Endothelial cell of umbilical vein (primary cell): ENCODE results near the gene PROCR. TPM values are rescaled to one million over a fixed set of nuclear protein-coding genes. Genes with fewer than 3 reads are reported as not detected.

Experiments used
- BruUV-seq: library from RNA; stranded (reverse); fragments of 400-500 nt; replicated peaks from 2 replicates; lab custom pipeline; 2021; lab: Mats Ljungman, UMichigan
- CTCF ChIA-PET: fragments of 300-600, 350-600 bp; sonication (Branson Sonifier 250); formaldehyde crosslinking; loops from one replicate; lab custom pipeline; 2021; ENCODE audit warnings: antibody characterized with exemption, inconsistent platforms; lab: Charles Lee
- POLR2A ChIA-PET: fragments of 300-600, 350-600 bp; sonication (Branson Sonifier 250); formaldehyde crosslinking; loops from one replicate; lab custom pipeline; 2021; ENCODE audit warnings: antibody characterized with exemption, inconsistent platforms; lab: Charles Lee
- DNase-seq: peaks from one replicate; pipeline ENCODE4 v3.0.0-alpha.2; 2011; ENCODE audit warnings: low read depth, low spot score
- FAIRE-seq: peaks from 2 replicates; lab custom pipeline; 2011; peaks lifted over from hg19 to GRCh38; lab: Jason Lieb, UNC
- H2AFZ ChIP-seq: 2 replicates; pipeline ENCODE4 v1.6.0; 2012; ENCODE audit warnings: low read depth, low read length, control low read depth, inconsistent platforms
- H3K27ac ChIP-seq: 2 replicates; pipeline ENCODE4 v1.5.1; 2011; ENCODE audit warnings: low read depth, mild to moderate bottlenecking, control low read depth, low read length, moderate library complexity; ENCODE audit not compliant: insufficient read depth
- H3K27me3 ChIP-seq, 2 experiments: 2 replicates each; pipeline versions ENCODE4 v1.6.0 to v1.6.1; 2011; ENCODE audit warnings: low read length in 2 of 2, mixed read lengths in 1 of 2; ENCODE audit not compliant: control insufficient read depth in 2 of 2, insufficient read depth in 2 of 2
- H3K36me3 ChIP-seq, 2 experiments: 2 replicates in 1 of 2; 3 replicates in 1 of 2; pipeline ENCODE4 v1.5.1; 2011; ENCODE audit warnings: low read length in 2 of 2, mild to moderate bottlenecking in 1 of 2, moderate library complexity in 1 of 2; ENCODE audit not compliant: control insufficient read depth in 2 of 2, insufficient read depth in 2 of 2; ENCODE audit errors: extremely low read depth in 1 of 2
- H3K4me1 ChIP-seq: 3 replicates; pipeline ENCODE4 v1.5.1; 2011; ENCODE audit warnings: mild to moderate bottlenecking, low read length; ENCODE audit not compliant: control insufficient read depth, insufficient read depth; ENCODE audit errors: extremely low read depth
- H3K4me2 ChIP-seq: 2 replicates; pipeline ENCODE4 v1.6.1; 2011; ENCODE audit warnings: low read length, control low read depth, mixed read lengths; ENCODE audit not compliant: insufficient read depth
- H3K4me3 ChIP-seq, 3 experiments: fragments of 200-600 bp in 1 of 3; sonication (generic), shearing (Covaris generic) in 1 of 3; replicated peaks in 1 of 3; 2 replicates each; pipeline ENCODE4 v1.5.1; 2011 to 2016; ENCODE audit warnings: control low read depth in 3 of 3, low read length in 3 of 3, mild to moderate bottlenecking in 2 of 3, inconsistent platforms in 1 of 3, low read depth in 1 of 3, moderate library complexity in 1 of 3; ENCODE audit not compliant: insufficient read depth in 1 of 3
- H3K79me2 ChIP-seq: 2 replicates; pipeline ENCODE4 v1.6.0; 2012; ENCODE audit warnings: low read length, inconsistent platforms; ENCODE audit not compliant: control insufficient read depth, insufficient read depth
- H3K9ac ChIP-seq: replicated peaks from 2 replicates; pipeline ENCODE3; 2011; ENCODE audit warnings: low read length, control low read depth; ENCODE audit not compliant: insufficient read depth; ENCODE audit errors: extremely low read depth
- H3K9me1 ChIP-seq: replicated peaks from 3 replicates; pipeline ENCODE4 v1.6.0; 2011; ENCODE audit warnings: mild to moderate bottlenecking, low read length; ENCODE audit not compliant: control insufficient read depth, insufficient read depth; ENCODE audit errors: extremely low read depth
- H3K9me3 ChIP-seq: replicated peaks from 2 replicates; pipeline ENCODE4 v1.5.1; 2012; ENCODE audit warnings: low read length, inconsistent platforms; ENCODE audit not compliant: control insufficient read depth, insufficient read depth
- H4K20me1 ChIP-seq: replicated peaks from 2 replicates; pipeline ENCODE3; 2011; ENCODE audit warnings: mild to moderate bottlenecking, low read length; ENCODE audit not compliant: control insufficient read depth, insufficient read depth; ENCODE audit errors: extremely low read depth
- CTCF ChIP-seq, 2 donors: IDR thresholded peaks; 1 replicate in 1 of 2; 2 replicates in 1 of 2; pipeline ENCODE4 v1.5.1; 2011; ENCODE audit warnings: low read length in 2 of 2, mild to moderate bottlenecking in 2 of 2, moderate library complexity in 2 of 2, control low read depth in 1 of 2, inconsistent platforms in 1 of 2, low read depth in 1 of 2; ENCODE audit not compliant: insufficient read depth in 1 of 2; ENCODE audit errors: extremely low read depth in 1 of 2
- EZH2 ChIP-seq: IDR thresholded peaks from 2 replicates; pipeline ENCODE4 v1.6.1; 2012; ENCODE audit warnings: borderline replicate concordance, low read depth, mild to moderate bottlenecking, moderate library complexity, low read length, inconsistent platforms; ENCODE audit not compliant: severe bottlenecking
- FOS ChIP-seq: IDR thresholded peaks from 2 replicates; pipeline ENCODE4 v1.6.1; 2011; ENCODE audit warnings: mild to moderate bottlenecking, low read length, moderate library complexity, borderline replicate concordance; ENCODE audit not compliant: insufficient read depth
- GATA2 ChIP-seq: IDR thresholded peaks from 2 replicates; pipeline ENCODE4 v1.7.0; 2011; ENCODE audit warnings: low read depth, mild to moderate bottlenecking, moderate library complexity, mixed read lengths, low read length; ENCODE audit not compliant: insufficient read length, insufficient read depth
- JUN ChIP-seq: IDR thresholded peaks from 2 replicates; pipeline ENCODE4 v1.6.1; 2011; ENCODE audit warnings: borderline replicate concordance, low read depth; ENCODE audit not compliant: insufficient read length, insufficient read depth
- MAX ChIP-seq: IDR thresholded peaks from 2 replicates; pipeline ENCODE4 v1.6.1; 2011; ENCODE audit not compliant: insufficient read depth, insufficient read length
- MYC ChIP-seq: IDR thresholded peaks from one replicate; pipeline ENCODE4 v1.6.1; 2011; ENCODE audit warnings: mild to moderate bottlenecking, low read depth, low read length
- POLR2A ChIP-seq: IDR thresholded peaks from 2 replicates; pipeline ENCODE4 v1.6.1; 2012; ENCODE audit warnings: low read depth, mild to moderate bottlenecking, control low read depth, low read length
- POLR2AphosphoS5 ChIP-seq: IDR thresholded peaks from 2 replicates; pipeline ENCODE4 v1.6.1; 2012; ENCODE audit warnings: low read depth, mild to moderate bottlenecking, control low read depth, low read length, moderate library complexity; ENCODE audit not compliant: insufficient read depth
- dilution Hi-C: fragments of 300-500 bp; cut with MboI; formaldehyde crosslinking; loops from one replicate; pipeline ENCODE4 v1.15.0; 2019; ENCODE audit warnings: low sequenced_read_pairs; ENCODE audit not compliant: extremely low pct_ligation_motif_present
- intact Hi-C: fragments of 100-400 bp; cut with micrococcal nuclease; formaldehyde crosslinking; loops from one replicate; pipeline ENCODE4 v1.10.0; 2022
- polyA plus RNA-seq, 4 experiments: library from polyadenylated mRNA; depleted of rRNA in 3 of 4; stranded (reverse) in 3 of 4; unstranded in 1 of 4; fragments of >200 nt; gene quantifications; 2 replicates each; pipeline versions ENCODE4 v1.2.1 to v1.2.3, GENCODE V29; 2011 to 2012; ENCODE audit warnings: missing spikeins in 1 of 4
- total RNA-seq: library from RNA; stranded (reverse); gene quantifications from 2 replicates; pipeline ENCODE4 v1.2.3, GENCODE V29; 2021

Gene PROCR
- total and polyA plus RNA-seq, 2 donors (not counting 3 experiments of a cell fraction or from before 2014, with no cell fraction given), result 251 to 376 TPM

- TF ChIP-seq FOS (no peak), EZH2 (no peak), MYC (no peak), POLR2AphosphoS5 (no peak), POLR2A (no peak), CTCF (IDR thresholded peaks at IDR 0.05; ENCODE audit: extremely low read depth in 1 of 2, insufficient read depth in 1 of 2, low read depth in 1 of 2, low read length in 2 of 2) (no peak), JUN (no peak), GATA2 (no peak), MAX (no peak)
- DNase-seq (no peak), FAIRE-seq (no peak)
- dilution Hi-C loops, result no loop called here
- no peaks in the 10 kb centered on the region for H3K79me2 ChIP-seq
- peaks cover 9 to 16% of the 10 kb centered on the region in 2 experiments for H3K36me3 ChIP-seq
- intact Hi-C loops, result no loop called here
- no peaks in the 10 kb centered on the region for H3K9me1 ChIP-seq
- no TSS peak for BruUV-seq
- no peak overlapping the region for H3K9ac ChIP-seq
- H3K27me3 ChIP-seq, result no peaks in the 10 kb centered on the region
- H3K4me3 ChIP-seq, result no peak overlapping the region
- peak overlapping the region; percentile 97 for H3K27ac ChIP-seq
- H3K4me1 ChIP-seq, result peaks cover 49% of the 10 kb centered on the region
- H4K20me1 ChIP-seq, result no peaks in the 10 kb centered on the region
- H2AFZ ChIP-seq, result no peak overlapping the region
- no peaks in the 10 kb centered on the region for H3K9me3 ChIP-seq
- POLR2A ChIA-PET, result no interaction called here
- CTCF ChIA-PET, result interaction anchor here (1.0 to 4.8 kb wide), 4 partner anchors 11 to 74 kb away, joined by 4 to 59 read pairs (median 4); no protein-coding TSS in a partner anchor
- H3K4me2 ChIP-seq, result no peak overlapping the region
Observed at GRCh38 chr20:35133735-35134134, 38.1 kb upstream of the PROCR start.
